H9 (cell line): ENCODE data around the gene ZNF101. TPM values are rescaled to one million over a fixed set of nuclear protein-coding genes. Genes with fewer than 3 reads are reported as not detected.

Experiments
- DNase-seq: peaks from one replicate; pipeline ENCODE4 v3.0.0-alpha.2; 2017
- H2AFZ ChIP-seq: one replicate; pipeline ENCODE4 v1.6.1; 2013; ENCODE audit warnings: mild to moderate bottlenecking, low read length, control low read depth, moderate library complexity
- H2AK5ac ChIP-seq: 2 replicates; pipeline ENCODE4 v1.6.1; 2013; ENCODE audit warnings: low read length, control low read depth, mixed read lengths; ENCODE audit not compliant: insufficient read length
- H2BK120ac ChIP-seq: one replicate; pipeline ENCODE4 v1.6.1; 2013; ENCODE audit warnings: low read depth, mild to moderate bottlenecking, low read length, control low read depth, inconsistent platforms; ENCODE audit not compliant: poor library complexity, severe bottlenecking
- H2BK12ac ChIP-seq: 2 replicates; pipeline ENCODE4 v1.6.1; 2013; ENCODE audit warnings: low read length, control low read depth, mixed read lengths, low read depth; ENCODE audit not compliant: insufficient read length
- H2BK15ac ChIP-seq: 2 replicates; pipeline ENCODE4 v1.6.1; 2013; ENCODE audit warnings: low read depth, low read length, control low read depth
- H2BK20ac ChIP-seq: one replicate; pipeline ENCODE4 v1.6.1; 2013; ENCODE audit warnings: low read depth, mild to moderate bottlenecking, low read length, control low read depth, inconsistent platforms; ENCODE audit not compliant: poor library complexity, severe bottlenecking
- H2BK5ac ChIP-seq: 2 replicates; pipeline ENCODE4 v1.6.1; 2013; ENCODE audit warnings: low read length, control low read depth, mixed read lengths; ENCODE audit not compliant: insufficient read length
- H3K14ac ChIP-seq: 2 replicates; pipeline ENCODE4 v1.6.1; 2013; ENCODE audit warnings: low read length, control low read depth; ENCODE audit not compliant: insufficient read depth
- H3K18ac ChIP-seq: 2 replicates; pipeline ENCODE4 v1.6.1; 2013; ENCODE audit warnings: low read depth, mild to moderate bottlenecking, mixed read lengths, low read length, control low read depth; ENCODE audit not compliant: insufficient read length
- H3K23ac ChIP-seq: 2 replicates; pipeline ENCODE4 v1.6.1; 2013; ENCODE audit warnings: low read length, control low read depth, mixed read lengths, low read depth; ENCODE audit not compliant: insufficient read length
- H3K23me2 ChIP-seq: 2 replicates; pipeline ENCODE4 v1.6.1; 2013; ENCODE audit warnings: low read depth, mild to moderate bottlenecking, mixed read lengths, low read length, control low read depth; ENCODE audit not compliant: insufficient read length, poor library complexity, severe bottlenecking
- H3K27ac ChIP-seq: 2 replicates; pipeline ENCODE4 v1.5.1; 2013; ENCODE audit warnings: low read length, control low read depth, mixed read lengths, low read depth; ENCODE audit not compliant: insufficient read length
- H3K27me3 ChIP-seq: 2 replicates; pipeline ENCODE4 v1.6.1; 2013; ENCODE audit warnings: low read length, control low read depth, inconsistent platforms; ENCODE audit not compliant: insufficient read depth
- H3K4ac ChIP-seq: 2 replicates; pipeline ENCODE4 v1.6.1; 2013; ENCODE audit warnings: low read depth, mild to moderate bottlenecking, control low read depth, inconsistent platforms, low read length, moderate library complexity
- H3K4me1 ChIP-seq: 2 replicates; pipeline ENCODE4 v1.6.1; 2013; ENCODE audit warnings: low read length, control low read depth, inconsistent platforms; ENCODE audit not compliant: insufficient read depth
- H3K4me2 ChIP-seq: 2 replicates; pipeline ENCODE4 v1.6.1; 2013; ENCODE audit warnings: low read length, control low read depth, mixed read lengths; ENCODE audit not compliant: insufficient read length, insufficient read depth
- H3K56ac ChIP-seq: 2 replicates; pipeline ENCODE4 v1.6.1; 2013; ENCODE audit warnings: low read depth, mild to moderate bottlenecking, mixed read lengths, low read length, control low read depth; ENCODE audit not compliant: insufficient read length
- H3K79me1 ChIP-seq: 2 replicates; pipeline ENCODE4 v1.6.1; 2013; ENCODE audit warnings: low read depth, mild to moderate bottlenecking, moderate library complexity, low read length, control low read depth, inconsistent platforms; ENCODE audit not compliant: insufficient read depth, poor library complexity, severe bottlenecking
- H3K79me2 ChIP-seq: 2 replicates; pipeline ENCODE4 v1.6.1; 2013; ENCODE audit warnings: low read length, control low read depth, inconsistent platforms; ENCODE audit not compliant: insufficient read depth
- H3K9ac ChIP-seq: 2 replicates; pipeline ENCODE4 v1.6.1; 2013; ENCODE audit warnings: low read length, control low read depth, mixed read lengths; ENCODE audit not compliant: insufficient read length; ENCODE audit errors: extremely low read depth
- H3K9me3 ChIP-seq: one replicate; pipeline ENCODE4 v1.6.1; 2013; ENCODE audit warnings: low read depth, low read length, inconsistent platforms; ENCODE audit not compliant: control insufficient read depth
- H3T11ph ChIP-seq: one replicate; pipeline ENCODE4 v1.6.1; 2013; ENCODE audit warnings: mild to moderate bottlenecking, low read length, control low read depth, inconsistent platforms
- H4K20me1 ChIP-seq: one replicate; pipeline ENCODE4 v1.6.1; 2013; ENCODE audit not compliant: control insufficient read depth, insufficient read length, insufficient read depth
- H4K5ac ChIP-seq: 2 replicates; pipeline ENCODE4 v1.6.1; 2013; ENCODE audit warnings: low read depth, mild to moderate bottlenecking, mixed read lengths, low read length, control low read depth; ENCODE audit not compliant: insufficient read length
- H4K8ac ChIP-seq: replicated peaks from 2 replicates; pipeline ENCODE4 v1.6.1; 2013; ENCODE audit warnings: low read length, control low read depth, mixed read lengths, low read depth; ENCODE audit not compliant: insufficient read length
- H4K91ac ChIP-seq: 2 replicates; pipeline ENCODE4 v1.6.1; 2013; ENCODE audit warnings: low read depth, mild to moderate bottlenecking, moderate library complexity, mixed read lengths, low read length, control low read depth; ENCODE audit not compliant: insufficient read length
- H3K27ac Mint-ChIP-seq, 3 experiments: 2 replicates in 2 of 3; 3 replicates in 1 of 3; pipeline ENCODE4 v1.8.0; 2020 to 2021; ENCODE audit warnings: mixed read lengths in 3 of 3, mild to moderate bottlenecking in 1 of 3, moderate library complexity in 1 of 3
- H3K27me3 Mint-ChIP-seq: 2 replicates; pipeline ENCODE4 v1.8.0; 2021; ENCODE audit warnings: low read depth, mild to moderate bottlenecking, moderate library complexity, mixed read lengths
- H3K36me3 Mint-ChIP-seq, 3 experiments: 2 replicates in 2 of 3; 3 replicates in 1 of 3; pipeline ENCODE4 v1.8.0; 2020 to 2021; ENCODE audit warnings: low read depth in 3 of 3, mixed read lengths in 3 of 3; ENCODE audit not compliant: insufficient read depth in 1 of 3
- H3K4me1 Mint-ChIP-seq, 2 experiments: 2 replicates each; pipeline ENCODE4 v1.8.0; 2020; ENCODE audit warnings: mixed read lengths in 2 of 2
- H3K4me3 Mint-ChIP-seq, 2 experiments: 2 replicates in 1 of 2; 3 replicates in 1 of 2; pipeline ENCODE4 v1.8.0; 2020 to 2021; ENCODE audit warnings: mild to moderate bottlenecking in 2 of 2, mixed read lengths in 2 of 2, moderate library complexity in 1 of 2
- H3K9me3 Mint-ChIP-seq, 2 experiments: 2 replicates in 1 of 2; 3 replicates in 1 of 2; pipeline ENCODE4 v1.8.0; 2020; ENCODE audit warnings: mild to moderate bottlenecking in 2 of 2, mixed read lengths in 2 of 2, moderate library complexity in 1 of 2
- CTCF ChIP-seq: fragments of 200-600 bp; sonication (generic); conservative IDR thresholded peaks from 3 replicates; pipeline ENCODE4 v1.8.0; 2021; ENCODE audit warnings: antibody characterized with exemption, mild to moderate bottlenecking
- WGBS: extraction: QIAGEN DNeasy Blood & Tissue Kit; methylation state at CpG from one replicate; pipeline ENCODE4 v1.1.7; 2013; ENCODE audit warnings: missing lambda C conversion rate, low lambda C conversion rate, mixed read lengths; ENCODE audit not compliant: insufficient read length; ENCODE audit errors: extremely low coverage; 5-methylcytosine and 5-hydroxymethylcytosine counted together
- total RNA-seq: library from RNA; stranded (reverse); gene quantifications from 2 replicates; pipeline ENCODE4 v1.2.1, GENCODE V29; 2021

ZNF101 gene
- total RNA-seq, 1 experiment from 2014 or later = 46.9 TPM

GRCh38 chr19:19637186-19637522 is 31.5 kb upstream of the ZNF101 start:
- Histone ChIP-seq H2AFZ (no peak overlapping the region), H3K27ac (no peak overlapping the region), H3K4ac (no peak overlapping the region), H2AK5ac (no peak overlapping the region), H2BK12ac (no peak overlapping the region), H3K56ac (no peak overlapping the region), H3K14ac (no peak overlapping the region), H2BK5ac (no peak overlapping the region), H3K4me2 (no peak overlapping the region), H3K9me3 (no peaks in the 10 kb centered on the region), H2BK20ac (no peak overlapping the region), H4K91ac (no peak overlapping the region), H3K79me2 (no peaks in the 10 kb centered on the region), H4K8ac (no peak overlapping the region), H3K9ac (no peak overlapping the region), H2BK15ac (no peak overlapping the region), H3T11ph (no peak overlapping the region), H3K27me3 (no peaks in the 10 kb centered on the region), H3K23me2 (no peaks in the 10 kb centered on the region), H3K4me1 (no peaks in the 10 kb centered on the region), H4K5ac (no peak overlapping the region), H3K18ac (no peak overlapping the region), H4K20me1 (no peaks in the 10 kb centered on the region), H3K23ac (no peak overlapping the region), H3K79me1 (no peaks in the 10 kb centered on the region), H2BK120ac (no peak overlapping the region)
- peaks cover 0 to 4% of the 10 kb centered on the region in 2 experiments; a peak in 2 of 4 replicates for H3K4me1 Mint-ChIP-seq
- H3K36me3 Mint-ChIP-seq = peaks cover 9 to 36% (median 32%) of the 10 kb centered on the region in 3 experiments; a peak in 6 of 7 replicates
- H3K27ac Mint-ChIP-seq = no peak overlapping the region
- no peak for TF ChIP-seq CTCF
- no peak for DNase-seq
- H3K9me3 Mint-ChIP-seq = no peaks in the 10 kb centered on the region; a peak in 1 of 5 replicates
- WGBS = no CpG with 5 or more reads among the region's 27 CpGs
- H3K4me3 Mint-ChIP-seq = no peak overlapping the region
- no peaks in the 10 kb centered on the region for H3K27me3 Mint-ChIP-seq
